Breast epithelium (tissue), 4 donors: Measurements from ENCODE around the gene SIM1. TPM values are rescaled to one million over a fixed set of nuclear protein-coding genes. Genes with fewer than 3 reads are reported as not detected.

Experiments
- DNase-seq, 2 donors: peaks; one replicate each; pipeline ENCODE4 v3.0.0-alpha.2; 2019; ENCODE audit warnings: low spot score in 2 of 2
- H3K27ac ChIP-seq, 2 donors: fragments of 200-600 bp; sonication (generic) in 1 of 2; one replicate each; pipeline ENCODE4 v1.5.1; 2016 to 2019; ENCODE audit warnings: mild to moderate bottlenecking in 1 of 2
- H3K27me3 ChIP-seq, 2 donors: fragments of 200-600 bp; sonication (generic) in 1 of 2; one replicate each; pipeline versions ENCODE4 v1.5.1 to v1.6.0; 2017 to 2019; ENCODE audit warnings: control low read depth in 1 of 2, mild to moderate bottlenecking in 1 of 2
- H3K36me3 ChIP-seq: fragments of 200-600 bp; one replicate; pipeline ENCODE4 v1.5.1; 2019
- H3K4me1 ChIP-seq, 2 donors: fragments of 200-600 bp; sonication (generic); one replicate each; pipeline ENCODE4 v1.5.1; 2016 to 2019; ENCODE audit warnings: control low read depth in 1 of 2
- H3K4me3 ChIP-seq, 3 donors: fragments of 200-600 bp; sonication (generic); 1 replicate in 2 of 3; 2 replicates in 1 of 3; pipeline ENCODE4 v1.5.1; 2016 to 2019; ENCODE audit warnings: mild to moderate bottlenecking in 3 of 3, moderate library complexity in 2 of 3
- H3K9me3 ChIP-seq, 2 donors: fragments of 200-600 bp; sonication (generic) in 1 of 2; one replicate each; pipeline ENCODE4 v1.5.1; 2016 to 2019; ENCODE audit warnings: control low read depth in 1 of 2
- CTCF ChIP-seq, 3 donors: fragments of 450-650 bp; IDR thresholded peaks; one replicate each; pipeline ENCODE4 v1.5.1; 2016 to 2017; ENCODE audit warnings: antibody characterized with exemption in 3 of 3, mild to moderate bottlenecking in 3 of 3, moderate library complexity in 3 of 3
- POLR2A ChIP-seq: fragments of 450-650 bp; IDR thresholded peaks from one replicate; pipeline ENCODE4 v1.6.1; 2016; ENCODE audit warnings: antibody characterized with exemption, mild to moderate bottlenecking, moderate library complexity
- POLR2AphosphoS5 ChIP-seq, 3 donors: sonication (generic); formaldehyde crosslinking; IDR thresholded peaks; one replicate each; pipeline ENCODE4 v1.6.1; 2017; ENCODE audit warnings: antibody characterized with exemption in 3 of 3
- intact Hi-C: fragments of 100-400 bp; cut with DNase I; formaldehyde crosslinking; loops from one replicate; pipeline ENCODE4 v1.15.1; 2023; ENCODE audit warnings: low total_unique reads
- total RNA-seq, 3 donors: library from RNA; depleted of rRNA; stranded (reverse); fragments of >200 nt; gene quantifications; one replicate each; pipeline ENCODE4 v1.1.0, GENCODE V29; 2016

The SIM1 gene
- total RNA-seq, 3 donors from 2014 or later, result 0.59 to 7.2 (median 2.0) TPM

GRCh38 chr6:100353276-100354015 is 111.3 kb downstream of the SIM1 start:
- DNase-seq, result no peak
- TF ChIP-seq CTCF (IDR thresholded peaks at IDR 0.05), result no peak
- TF ChIP-seq POLR2AphosphoS5 (IDR thresholded peaks at IDR 0.05), result no peak
- TF ChIP-seq POLR2A, result no peak
- H3K4me1 ChIP-seq, result no peaks in the 10 kb centered on the region
- no peak overlapping the region for H3K4me3 ChIP-seq
- H3K36me3 ChIP-seq, result no peaks in the 10 kb centered on the region
- H3K9me3 ChIP-seq, result no peaks in the 10 kb centered on the region
- H3K27me3 ChIP-seq, result no peaks in the 10 kb centered on the region
- no peak overlapping the region for H3K27ac ChIP-seq
- intact Hi-C loops, result no loop called here

GRCh38 chr6:100350139-100350538 is 114.6 kb downstream of the SIM1 start:
- H3K36me3 ChIP-seq, result no peaks in the 10 kb centered on the region
- H3K4me3 ChIP-seq, result no peak overlapping the region
- TF ChIP-seq POLR2A (no peak), CTCF (IDR thresholded peaks at IDR 0.05) (no peak), POLR2AphosphoS5 (IDR thresholded peaks at IDR 0.05) (no peak)
- H3K9me3 ChIP-seq, result no peaks in the 10 kb centered on the region
- no peak overlapping the region for H3K27ac ChIP-seq
- H3K27me3 ChIP-seq, result no peaks in the 10 kb centered on the region
- H3K4me1 ChIP-seq, result no peaks in the 10 kb centered on the region
- intact Hi-C loops, result no loop called here
- no peak for DNase-seq

GRCh38 chr6:100349366-100349765 is 115.4 kb downstream of the SIM1 start:
- H3K36me3 ChIP-seq, result no peaks in the 10 kb centered on the region
- H3K4me3 ChIP-seq, result no peak overlapping the region
- intact Hi-C loops, result no loop called here
- H3K27ac ChIP-seq, result no peak overlapping the region
- no peaks in the 10 kb centered on the region for H3K9me3 ChIP-seq
- no peaks in the 10 kb centered on the region for H3K4me1 ChIP-seq
- TF ChIP-seq POLR2A, result no peak
- no peak for TF ChIP-seq POLR2AphosphoS5 (IDR thresholded peaks at IDR 0.05)
- no peak for TF ChIP-seq CTCF (IDR thresholded peaks at IDR 0.05)
- DNase-seq, result no peak
- no peaks in the 10 kb centered on the region for H3K27me3 ChIP-seq

- no peak for TF ChIP-seq CTCF (IDR thresholded peaks at IDR 0.05)
- no peak for TF ChIP-seq POLR2AphosphoS5 (IDR thresholded peaks at IDR 0.05)
- no peak for TF ChIP-seq POLR2A
- Histone ChIP-seq H3K27ac (no peak overlapping the region), H3K9me3 (no peaks in the 10 kb centered on the region), H3K36me3 (no peaks in the 10 kb centered on the region), H3K4me1 (no peaks in the 10 kb centered on the region), H3K4me3 (no peak overlapping the region), H3K27me3 (no peaks in the 10 kb centered on the region)
- no peak for DNase-seq
- intact Hi-C loops, result no loop called here
Observed at GRCh38 chr6:100347901-100348550, 116.7 kb downstream of the SIM1 start.

GRCh38 chr6:100346828-100347227 is 117.9 kb downstream of the SIM1 start:
- Histone ChIP-seq H3K4me1 (no peaks in the 10 kb centered on the region), H3K36me3 (no peaks in the 10 kb centered on the region), H3K9me3 (no peaks in the 10 kb centered on the region), H3K27me3 (no peaks in the 10 kb centered on the region), H3K27ac (peak overlapping the region in 1 of 2 donors; percentile 19), H3K4me3 (no peak overlapping the region)
- TF ChIP-seq CTCF (IDR thresholded peaks at IDR 0.05), result no peak
- no peak for TF ChIP-seq POLR2A
- TF ChIP-seq POLR2AphosphoS5 (IDR thresholded peaks at IDR 0.05), result no peak
- no peak for DNase-seq
- intact Hi-C loops, result no loop called here
